ENCODE data around the gene DTD2.
"Not testable (repeated sequence)": the region's sequence is repeated elsewhere in the genome, so short reads cannot be mapped to it uniquely, and the experiment has no call there.

Gene DTD2

DNA sequence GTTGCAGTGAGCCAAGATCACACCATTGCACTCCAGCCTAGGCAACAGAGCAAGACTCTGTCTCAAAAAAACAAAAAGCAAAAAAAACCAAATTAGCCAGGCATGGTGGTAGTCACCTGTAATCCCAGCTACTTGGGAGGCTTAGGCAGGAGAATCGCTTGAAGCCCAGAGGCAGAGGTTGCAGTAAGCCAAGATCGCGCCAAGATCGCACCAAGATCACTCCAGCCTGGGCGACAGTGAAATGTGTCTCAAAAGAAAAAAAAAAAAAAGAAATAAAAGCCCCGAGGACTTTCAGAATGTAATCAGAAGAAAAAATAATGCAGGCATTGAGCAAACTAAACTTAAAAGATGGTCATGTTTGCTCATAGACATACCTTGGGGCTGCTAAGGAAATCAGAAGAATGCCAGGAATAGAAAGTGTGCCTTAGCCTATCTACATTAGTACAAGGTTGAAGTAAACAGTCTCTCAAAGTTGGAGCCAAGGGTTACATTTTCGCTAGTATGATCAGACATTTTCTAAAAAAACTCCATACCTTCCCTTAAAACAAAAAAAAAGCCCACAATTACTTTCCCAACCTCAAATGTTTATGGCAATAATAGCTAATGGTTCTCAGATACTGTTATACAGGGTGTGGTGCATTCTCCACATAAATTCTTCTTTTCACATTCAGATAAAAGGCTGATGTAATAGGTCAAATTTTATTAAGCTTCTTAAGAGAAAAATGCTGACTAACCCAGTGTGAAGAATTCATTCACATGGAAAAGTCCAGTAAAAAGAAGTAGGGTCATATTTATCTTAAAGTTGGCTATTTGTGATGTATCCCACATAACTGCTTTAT, 15.8 kb downstream of the DTD2 start:
- DNase-seq, result no peak

DNA sequence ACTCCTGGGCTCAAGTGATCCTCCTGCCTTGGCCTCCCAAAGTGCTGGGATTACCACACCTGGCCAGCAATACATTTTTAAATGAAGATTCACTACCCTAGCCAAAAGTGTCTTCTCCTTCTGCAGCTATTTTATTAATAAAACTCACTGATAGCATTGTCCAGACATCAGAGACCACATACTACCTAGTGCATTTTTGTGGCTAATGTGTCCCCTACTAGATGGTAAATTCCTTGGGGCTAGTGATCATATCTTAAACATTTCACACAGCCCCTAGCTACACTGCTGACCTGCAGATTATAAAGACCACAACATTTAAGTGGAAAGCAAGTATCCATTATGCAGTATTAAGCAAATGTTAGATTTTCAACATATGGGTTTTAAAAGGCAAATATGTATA, 17.0 kb downstream of the DTD2 start:
- no peak for DNase-seq

- no peak for DNase-seq
These were observed 17.7 kb downstream of the DTD2 start for GRCh38 chr14:31439561-31439960.

GRCh38 chr14:31437045-31437691, 20.1 kb downstream of the DTD2 start:
- not testable (repeated sequence) for DNase-seq

DNA sequence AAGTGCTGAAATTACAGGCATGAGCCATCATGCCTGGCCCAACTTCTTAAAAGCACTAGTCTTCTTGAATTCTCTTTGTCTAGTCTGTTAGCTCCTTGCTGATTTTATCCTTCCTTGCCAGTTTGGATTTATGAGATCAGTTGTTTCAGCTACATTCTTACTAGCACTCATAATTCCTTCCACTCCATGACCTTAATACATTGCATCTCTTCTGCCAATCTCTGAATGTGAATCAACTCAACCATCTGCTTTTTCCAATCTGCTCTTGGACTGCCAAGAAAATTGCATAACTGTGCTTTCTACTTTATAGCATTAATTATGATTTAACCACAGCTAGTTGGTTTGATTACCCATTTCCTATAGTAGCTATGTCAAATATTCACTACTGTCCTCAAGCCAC, 22.0 kb downstream of the DTD2 start:
- DNase-seq, result no peak

DNA sequence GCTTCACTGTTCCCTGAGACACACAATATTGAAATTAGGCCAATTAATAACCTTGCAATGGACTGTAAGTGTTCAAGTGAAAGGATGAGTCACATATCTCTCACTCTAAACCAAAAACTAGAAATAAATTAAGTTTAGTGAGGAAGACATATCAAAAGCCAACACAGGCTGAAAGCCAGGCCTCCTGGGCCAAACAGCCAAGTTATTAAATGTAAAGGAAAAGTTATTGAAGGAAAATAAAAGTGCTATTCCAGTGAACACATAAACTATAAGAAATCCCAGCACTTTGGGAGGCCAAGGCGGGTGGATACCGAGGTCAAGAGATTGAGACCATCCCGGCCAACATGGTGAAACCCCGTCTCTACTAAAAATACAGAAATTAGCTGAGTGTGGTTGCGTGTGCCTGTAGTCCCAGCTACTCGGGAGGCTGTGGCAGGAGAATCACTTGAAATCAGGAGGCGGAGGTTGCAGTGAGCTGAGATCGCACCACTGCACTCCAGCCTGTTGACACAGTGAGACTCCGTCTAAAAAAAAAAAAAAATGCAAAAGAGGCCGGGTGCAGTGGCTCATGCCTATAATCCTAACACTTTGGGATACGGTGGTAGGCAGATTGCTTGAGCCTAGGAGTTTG, 26.6 kb downstream of the DTD2 start:
- no peak for DNase-seq

DNA sequence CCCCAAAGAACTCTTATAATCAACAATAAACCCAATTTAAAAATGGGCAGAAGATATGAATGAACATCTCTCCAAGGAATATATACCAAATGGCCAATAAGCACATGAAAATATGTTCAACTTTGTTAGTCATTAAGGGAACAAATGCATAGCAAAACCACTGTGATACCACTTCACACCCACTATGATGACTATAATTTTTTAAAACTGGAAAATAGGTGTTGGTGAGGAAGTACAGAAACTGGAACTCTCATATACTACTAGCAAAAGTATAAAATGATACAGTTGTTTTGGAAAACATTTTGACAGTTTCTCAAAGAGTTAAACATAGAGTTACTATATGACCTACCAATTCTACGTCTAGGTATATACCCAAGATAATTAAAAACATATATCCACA, 27.5 kb downstream of the DTD2 start:
- no peak for DNase-seq

DNA sequence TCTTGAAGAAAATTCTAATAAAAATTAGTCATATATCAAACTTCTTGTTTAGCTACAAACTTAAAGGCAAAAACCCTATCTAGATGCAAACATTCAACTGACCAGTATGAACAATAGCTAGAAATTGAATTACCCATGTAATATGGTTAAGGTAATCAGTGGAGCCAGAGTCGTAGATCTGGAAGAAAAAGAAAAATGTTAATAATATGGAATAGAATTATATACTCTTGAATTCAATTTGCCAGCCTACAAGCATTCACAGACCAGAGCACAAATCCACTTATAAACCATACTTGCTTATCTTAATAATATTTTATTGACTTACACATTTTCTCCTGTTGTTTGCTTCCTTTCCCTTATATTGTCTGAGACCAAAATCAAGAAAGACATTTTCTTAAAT, 29.3 kb downstream of the DTD2 start:
- DNase-seq, result no peak

DNA sequence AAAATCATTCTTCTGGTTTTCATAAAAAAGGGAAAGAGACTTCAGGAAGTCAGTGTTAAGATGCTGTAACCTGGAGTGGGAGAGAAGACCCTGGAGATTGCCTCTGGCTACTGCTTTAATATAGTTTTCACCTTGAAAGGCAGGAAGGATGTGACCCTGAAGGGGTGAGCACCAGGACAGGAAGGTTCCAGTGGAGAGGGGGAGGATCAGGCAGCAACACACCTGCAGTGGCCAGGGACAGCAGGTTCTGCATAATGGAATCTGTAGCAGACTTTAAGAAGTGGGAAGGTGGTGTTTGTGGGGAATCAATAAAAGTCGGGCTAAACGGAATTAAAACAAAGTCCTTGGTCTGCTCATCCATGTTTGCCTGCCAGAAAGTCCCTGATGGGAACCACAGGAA, 30.6 kb downstream of the DTD2 start:
- DNase-seq, result no peak

DNA sequence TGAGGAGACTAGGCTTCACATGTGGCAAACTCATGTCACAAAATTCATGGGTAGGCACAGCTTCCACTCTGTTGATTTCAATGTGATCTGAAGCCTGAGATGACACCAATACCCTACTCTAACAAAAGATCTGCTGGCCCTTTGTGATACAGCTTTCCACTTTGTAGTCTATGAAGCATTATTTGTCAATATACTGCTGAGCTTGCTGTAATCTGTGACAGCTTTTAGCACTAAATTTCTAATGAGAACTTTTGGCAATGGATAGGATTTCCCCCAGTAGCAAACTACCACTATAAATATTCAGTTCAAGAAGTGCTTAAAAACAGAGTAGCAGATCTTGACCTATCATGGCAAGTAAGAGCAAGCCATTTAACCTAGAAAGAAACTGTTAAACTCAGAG, 31.4 kb downstream of the DTD2 start:
- no peak for DNase-seq

GRCh38 chr14:31421200-31421599, 36.1 kb downstream of the DTD2 start:
- no peak for DNase-seq

DNA sequence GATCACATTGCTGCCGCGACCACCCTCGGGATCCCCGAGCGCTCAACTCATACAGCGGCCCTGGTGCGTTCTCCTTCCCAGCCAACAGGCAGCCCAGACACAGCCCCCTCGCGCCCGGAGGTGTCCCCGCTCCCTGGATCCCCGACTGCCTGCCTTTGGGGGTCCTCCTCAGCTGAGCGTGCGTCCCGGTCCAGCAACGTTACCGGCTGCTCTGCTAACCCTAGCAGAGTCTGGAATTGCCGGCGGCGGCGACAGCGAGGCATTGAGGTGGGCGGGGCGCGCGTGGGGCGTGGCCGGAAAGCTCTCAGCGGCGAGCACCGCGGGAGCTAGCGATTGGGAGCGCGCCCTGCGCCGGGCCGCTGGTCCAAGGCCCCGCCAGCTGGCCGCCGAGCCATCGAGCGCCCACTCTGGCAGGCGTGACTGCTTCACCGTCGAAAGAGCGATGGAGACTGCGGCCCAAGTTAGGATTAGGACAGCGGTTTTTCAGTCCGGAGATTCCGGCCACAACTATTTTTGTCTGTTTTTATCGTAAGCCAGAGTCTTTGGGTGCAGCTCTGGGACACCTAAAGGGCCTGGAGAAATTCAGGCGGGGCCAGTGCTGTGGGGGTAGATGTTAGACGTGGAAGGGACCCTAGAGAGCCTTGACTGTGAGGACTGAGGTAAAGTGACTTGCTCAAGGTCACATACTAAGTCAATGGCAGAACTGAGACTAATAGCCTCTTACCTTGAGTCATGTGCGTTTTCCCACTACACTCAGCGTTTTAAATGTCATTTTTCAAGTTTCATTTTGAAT, 36.8 kb downstream of the DTD2 start, which contains the start of gene HEATR5A:
HEATR5A (minus strand) TSS at position 232 of the 793 bp plus-strand sequence. CDS start 17,575 bp downstream, outside the sequence.
- DNase-seq, result peak; percentile 94

- peak; percentile 55 for DNase-seq
These were observed 37.4 kb downstream of the DTD2 start for GRCh38 chr14:31419967-31420318.

DNA sequence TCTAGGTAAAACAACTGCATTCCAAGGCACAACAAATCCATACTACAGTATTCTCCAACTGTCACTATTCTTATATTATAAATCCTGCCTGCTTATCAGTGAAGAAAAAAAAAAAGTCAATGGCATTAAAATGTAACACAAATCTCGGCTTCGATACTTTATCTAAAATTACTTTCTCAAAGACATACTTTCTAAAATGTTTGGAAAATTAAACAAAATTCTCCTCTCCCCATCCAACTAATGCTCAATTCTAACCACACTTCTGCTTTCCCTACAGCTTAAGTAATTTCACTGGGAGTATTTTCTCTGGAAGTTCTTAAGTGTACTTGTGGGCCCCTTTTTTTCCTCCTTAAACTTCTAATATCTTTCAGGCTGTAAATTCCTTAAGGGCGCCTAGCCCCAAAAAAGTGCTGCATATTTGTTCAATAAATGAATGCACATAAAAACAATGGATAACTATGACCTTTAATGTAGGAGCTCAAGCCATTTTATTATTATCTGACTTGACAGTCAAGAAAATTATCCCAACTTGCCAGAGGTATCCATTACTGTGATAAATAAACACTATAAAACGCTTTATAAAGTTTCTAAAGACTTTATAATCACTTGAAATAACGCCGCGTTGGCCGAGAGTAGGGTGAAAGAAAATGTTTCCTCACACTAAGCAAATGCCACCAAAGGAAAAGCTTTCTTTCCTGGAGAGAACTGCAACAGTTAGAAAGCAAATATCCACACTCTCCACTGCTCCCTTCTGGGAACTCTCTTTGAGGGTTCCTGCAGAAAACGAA, 37.9 kb downstream of the DTD2 start:
- DNase-seq, result no peak

DNA sequence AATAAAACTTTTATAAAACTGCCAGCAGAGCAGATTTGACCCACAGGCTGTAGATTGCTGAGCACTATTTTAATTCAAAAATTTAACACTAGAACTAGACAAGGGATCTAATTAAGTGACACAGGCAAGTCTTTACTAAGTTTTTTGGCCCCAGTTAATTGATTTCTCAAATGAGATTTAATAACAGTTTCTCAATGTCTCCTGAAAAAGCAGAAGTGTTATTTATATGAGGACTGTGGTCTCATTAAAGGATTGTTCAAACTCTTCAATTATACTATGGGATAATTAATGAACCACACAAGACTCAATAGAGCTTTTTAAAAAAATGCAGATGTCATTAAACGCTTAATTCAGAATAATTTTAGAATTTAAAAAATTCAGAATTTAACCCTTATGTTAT, 38.9 kb downstream of the DTD2 start:
- DNase-seq, result no peak

GRCh38 chr14:31414190-31414833, 43.0 kb downstream of the DTD2 start:
- no peak for DNase-seq

DNA sequence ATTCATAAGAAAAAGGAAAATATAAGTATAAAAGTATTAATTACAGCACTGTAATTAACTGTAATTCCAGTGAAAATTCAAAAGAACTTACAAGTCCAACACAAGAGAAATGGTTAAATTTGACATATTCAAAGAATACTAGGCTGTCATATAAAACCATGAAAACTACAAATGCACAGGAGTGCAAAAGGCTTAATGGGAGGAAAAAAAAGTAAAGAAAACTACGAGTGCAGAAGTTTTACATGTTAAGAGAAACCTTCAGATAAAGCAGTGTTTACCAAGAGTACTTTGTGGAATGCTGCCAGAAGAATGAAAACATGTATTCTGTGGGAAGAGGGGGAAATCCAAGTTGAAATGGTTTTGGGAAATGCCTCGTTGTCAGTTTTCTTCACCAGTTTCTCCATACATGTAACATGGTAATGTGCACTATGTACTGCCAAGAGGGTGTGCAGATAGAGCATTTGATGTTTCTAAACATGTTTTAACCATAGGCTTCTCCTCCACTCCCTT, 46.0 kb downstream of the DTD2 start:
- DNase-seq, result no peak

DNA sequence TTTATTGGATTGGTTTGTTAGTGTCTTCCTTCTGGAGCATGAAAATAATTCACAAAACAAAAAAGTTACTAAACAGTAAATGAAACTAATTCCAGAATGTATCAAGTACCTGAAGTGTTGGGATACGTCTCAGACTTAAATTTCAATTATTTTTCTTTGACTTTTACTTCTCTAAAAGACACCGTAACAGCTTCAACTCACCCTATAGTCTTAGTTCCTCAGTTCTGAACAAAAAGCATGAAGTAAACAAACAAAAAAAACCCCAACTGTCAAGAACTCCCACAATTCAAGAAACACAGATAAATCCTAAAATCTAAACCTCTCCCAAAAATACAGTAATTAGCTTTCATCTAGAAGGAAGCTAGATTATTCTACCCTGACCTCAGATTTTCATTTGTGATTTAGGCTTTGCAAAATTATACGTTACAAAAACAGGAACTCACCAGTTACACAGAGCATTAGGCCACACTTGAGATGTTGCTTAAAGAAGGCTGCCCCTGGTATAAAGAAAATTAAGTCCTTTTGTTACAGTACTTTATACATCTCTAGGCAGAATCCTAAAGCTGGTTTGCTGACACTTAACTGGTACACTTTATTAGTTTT, 47.2 kb downstream of the DTD2 start:
- DNase-seq, result no peak

GRCh38 chr14:31408421-31408820, 48.9 kb downstream of the DTD2 start:
- DNase-seq, result no peak

DNA sequence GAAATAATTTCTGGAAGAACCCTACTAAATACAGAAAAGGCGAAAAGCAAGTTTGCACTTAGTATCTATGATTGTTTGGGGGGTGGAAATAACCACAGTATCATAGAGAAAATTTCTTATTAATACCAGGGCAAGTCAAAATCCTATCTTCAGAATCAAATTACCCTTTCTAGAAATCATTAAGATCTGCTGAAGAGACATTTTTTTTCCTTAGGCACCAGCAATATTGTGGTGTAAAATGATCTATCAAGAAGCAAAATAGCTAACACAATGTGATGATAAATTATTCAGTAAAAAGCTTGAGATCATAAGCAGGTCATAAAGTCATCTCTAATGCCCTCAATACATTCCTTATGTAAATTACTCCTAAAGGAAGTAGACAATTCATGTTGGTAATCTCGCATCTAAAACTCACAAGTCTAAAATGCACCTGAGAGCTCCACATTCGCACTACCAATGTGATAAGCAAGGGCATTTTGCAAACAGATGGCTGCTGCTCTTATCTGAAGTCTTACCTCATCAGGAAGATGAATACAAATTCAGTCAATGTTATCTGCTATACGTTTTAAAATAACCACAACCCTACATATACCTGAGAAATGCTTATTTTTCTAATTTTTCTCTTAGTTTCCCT, 51.6 kb downstream of the DTD2 start:
- no peak for DNase-seq

DNA sequence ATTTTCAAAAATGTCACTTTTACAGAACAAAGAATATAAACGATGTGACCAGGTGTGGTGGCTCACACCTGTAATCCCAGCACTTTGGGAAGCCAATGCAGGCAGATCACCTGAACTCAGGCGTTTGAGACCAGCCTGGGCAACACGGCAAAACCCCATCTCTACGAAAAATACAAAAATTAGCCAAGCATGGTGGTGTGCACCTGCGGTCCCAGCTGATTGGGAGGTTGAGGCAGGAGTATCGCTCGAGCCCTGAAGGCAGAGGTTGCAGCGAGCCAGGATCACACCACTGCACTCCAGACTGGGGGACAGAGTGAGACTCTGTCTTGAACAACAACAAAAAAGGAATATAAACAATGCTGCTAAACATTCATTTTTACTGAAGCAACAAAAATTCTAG, 52.2 kb downstream of the DTD2 start:
- no peak for DNase-seq

All from RPMI8226 (cell line).